Mucosa of descending colon (tissue), 3 donors: Measurements from ENCODE around the gene SKAP2. TPM values are rescaled to one million over a fixed set of nuclear protein-coding genes. Genes with fewer than 3 reads are reported as not detected.

Source experiments
- ATAC-seq: fragments of 200-7000 bp; cut with Tn5 transposase; one replicate; pipeline ENCODE4 v1.9.1; 2020; ENCODE audit warnings: mild to moderate bottlenecking, moderate library complexity
- DNase-seq, 3 donors: peaks; one replicate each; pipeline ENCODE4 v3.0.0-alpha.2; 2020
- H3K36me3 ChIP-seq: fragments of 200-600 bp; one replicate; pipeline ENCODE4 v1.8.0; 2021; ENCODE audit warnings: low read depth, mild to moderate bottlenecking
- H3K4me1 ChIP-seq: fragments of 200-600 bp; one replicate; pipeline ENCODE4 v1.8.0; 2021; ENCODE audit warnings: low read depth, mild to moderate bottlenecking
- H3K4me3 ChIP-seq: fragments of 200-600 bp; one replicate; pipeline ENCODE4 v1.8.0; 2021; ENCODE audit warnings: mild to moderate bottlenecking
- H3K9me3 ChIP-seq: fragments of 200-600 bp; one replicate; pipeline ENCODE4 v1.8.0; 2021; ENCODE audit warnings: mild to moderate bottlenecking
- intact Hi-C, 2 donors: fragments of 100-400 bp; cut with DNase I in 1 of 2; cut with micrococcal nuclease in 1 of 2; formaldehyde crosslinking; loops; one replicate each; pipeline versions ENCODE4 v1.11.0 to v1.11.1; 2022; cut with DNase I, micrococcal nuclease
- total RNA-seq, 3 donors: library from RNA; stranded (reverse); fragmentation: NEBNext Ultra II Directional in 2 of 3; extraction: Animal tissue kit (Norgen Biotek cat#: 25700) in 2 of 3; gene quantifications; one replicate each; pipeline versions ENCODE4 v1.2.1 to v1.2.4, GENCODE V29; 2021 to 2023
- TF ChIP-seq, protein P1 (sequence below): fragments of 200-600 bp; IDR thresholded peaks from one replicate; pipeline ENCODE4 v1.8.0; 2022; ENCODE audit warnings: antibody characterized with exemption, mild to moderate bottlenecking
- donor health status: DM: no; HTN: no; CAD: no; lungs with moderate emphysema.
- donor health status: DM: no; HTN: no; CAD: no.
- donor health status: DM: no; HTN: yes; CAD: no.

The SKAP2 gene
- total RNA-seq, 3 donors from 2014 or later = 36.5 to 51.7 (median 40.3) TPM

DNA sequence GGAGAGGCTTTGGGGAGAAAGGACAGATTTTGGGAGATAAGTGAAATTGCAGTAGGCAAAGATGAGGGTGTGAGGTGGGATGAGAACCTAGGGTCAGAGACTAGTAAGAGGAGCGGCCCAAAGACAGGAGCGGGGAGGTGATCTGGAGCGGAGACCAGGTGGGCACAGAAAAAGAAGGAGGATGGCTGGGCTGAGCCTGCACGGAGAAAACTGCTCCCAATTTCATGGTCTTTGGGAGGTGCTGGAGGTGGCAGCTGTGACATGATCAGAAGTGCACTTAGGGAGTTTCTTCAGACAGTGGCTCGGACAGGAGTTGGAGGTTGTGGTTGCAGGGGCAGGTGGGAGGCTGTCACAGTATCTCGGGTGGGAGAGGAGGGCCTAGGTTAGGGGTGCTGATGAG, 232.8 kb downstream of the SKAP2 start:
- TF ChIP-seq, protein P1, sequence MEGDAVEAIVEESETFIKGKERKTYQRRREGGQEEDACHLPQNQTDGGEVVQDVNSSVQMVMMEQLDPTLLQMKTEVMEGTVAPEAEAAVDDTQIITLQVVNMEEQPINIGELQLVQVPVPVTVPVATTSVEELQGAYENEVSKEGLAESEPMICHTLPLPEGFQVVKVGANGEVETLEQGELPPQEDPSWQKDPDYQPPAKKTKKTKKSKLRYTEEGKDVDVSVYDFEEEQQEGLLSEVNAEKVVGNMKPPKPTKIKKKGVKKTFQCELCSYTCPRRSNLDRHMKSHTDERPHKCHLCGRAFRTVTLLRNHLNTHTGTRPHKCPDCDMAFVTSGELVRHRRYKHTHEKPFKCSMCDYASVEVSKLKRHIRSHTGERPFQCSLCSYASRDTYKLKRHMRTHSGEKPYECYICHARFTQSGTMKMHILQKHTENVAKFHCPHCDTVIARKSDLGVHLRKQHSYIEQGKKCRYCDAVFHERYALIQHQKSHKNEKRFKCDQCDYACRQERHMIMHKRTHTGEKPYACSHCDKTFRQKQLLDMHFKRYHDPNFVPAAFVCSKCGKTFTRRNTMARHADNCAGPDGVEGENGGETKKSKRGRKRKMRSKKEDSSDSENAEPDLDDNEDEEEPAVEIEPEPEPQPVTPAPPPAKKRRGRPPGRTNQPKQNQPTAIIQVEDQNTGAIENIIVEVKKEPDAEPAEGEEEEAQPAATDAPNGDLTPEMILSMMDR = no peak
- Histone ChIP-seq H3K4me3 (no peak overlapping the region), H3K9me3 (no peaks in the 10 kb centered on the region), H3K36me3 (no peaks in the 10 kb centered on the region), H3K4me1 (no peaks in the 10 kb centered on the region)
- intact Hi-C loops = no loop called here
- DNase-seq (no peak), ATAC-seq (no peak)

DNA sequence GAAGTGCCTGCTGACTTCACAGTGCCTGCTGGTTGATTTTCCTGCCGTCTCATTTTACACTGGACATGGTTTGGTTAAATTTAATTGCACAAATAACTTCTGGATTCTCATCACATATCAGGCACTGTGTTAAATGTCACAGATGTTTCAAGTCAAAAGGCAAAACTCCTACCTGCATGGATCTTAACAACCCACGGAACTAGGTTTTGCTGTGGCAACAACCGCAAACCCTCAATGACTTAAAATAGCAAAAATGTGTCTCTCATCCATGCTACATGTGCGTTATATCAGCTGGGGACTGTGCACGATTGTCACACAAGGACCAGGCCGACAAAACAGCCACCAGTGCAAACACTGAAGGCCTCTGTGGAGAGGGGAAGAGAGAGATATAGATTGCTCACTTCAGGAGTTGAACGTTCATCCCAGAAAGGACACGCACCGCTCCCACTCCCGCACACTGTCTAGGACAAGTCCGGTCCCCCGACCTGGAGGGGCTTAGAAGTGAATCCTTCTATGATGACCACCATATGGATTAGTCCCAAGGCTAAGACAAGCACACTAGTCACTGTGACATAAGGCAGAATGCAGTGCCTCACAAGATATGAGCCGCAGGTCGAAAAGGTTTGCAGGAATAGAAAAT, 233.3 kb downstream of the SKAP2 start:
- H3K4me3 ChIP-seq = no peak overlapping the region
- no peak for ATAC-seq
- TF ChIP-seq, protein P1 = no peak
- DNase-seq = no peak
- no peaks in the 10 kb centered on the region for H3K4me1 ChIP-seq
- intact Hi-C loops = no loop called here
- no peaks in the 10 kb centered on the region for H3K9me3 ChIP-seq
- H3K36me3 ChIP-seq = no peaks in the 10 kb centered on the region

DNA sequence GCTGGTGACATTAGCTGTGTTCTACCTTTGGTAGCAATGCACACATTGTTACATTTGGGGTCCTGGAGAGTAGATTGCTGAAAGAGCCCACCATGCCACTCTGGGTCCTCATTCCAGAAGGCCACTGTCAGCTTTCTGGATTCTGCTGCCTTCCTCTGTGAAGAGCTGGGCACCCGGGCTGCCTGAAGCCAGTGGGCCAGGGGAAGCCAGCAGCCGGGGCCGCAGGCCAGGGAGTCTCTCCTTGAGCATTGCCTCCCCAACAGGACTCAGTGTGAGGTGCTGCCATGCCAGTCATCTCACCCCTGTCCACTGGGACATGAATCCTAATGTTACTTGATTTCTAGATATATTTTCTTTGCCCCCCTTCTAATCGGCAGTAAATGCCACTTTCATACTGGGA, 234.0 kb downstream of the SKAP2 start:
- TF ChIP-seq, protein P1 = no peak
- no peaks in the 10 kb centered on the region for H3K4me1 ChIP-seq
- no peak for DNase-seq
- no peaks in the 10 kb centered on the region for H3K9me3 ChIP-seq
- intact Hi-C loops = no loop called here
- H3K36me3 ChIP-seq = no peaks in the 10 kb centered on the region
- H3K4me3 ChIP-seq = no peak overlapping the region
- ATAC-seq = no peak

DNA sequence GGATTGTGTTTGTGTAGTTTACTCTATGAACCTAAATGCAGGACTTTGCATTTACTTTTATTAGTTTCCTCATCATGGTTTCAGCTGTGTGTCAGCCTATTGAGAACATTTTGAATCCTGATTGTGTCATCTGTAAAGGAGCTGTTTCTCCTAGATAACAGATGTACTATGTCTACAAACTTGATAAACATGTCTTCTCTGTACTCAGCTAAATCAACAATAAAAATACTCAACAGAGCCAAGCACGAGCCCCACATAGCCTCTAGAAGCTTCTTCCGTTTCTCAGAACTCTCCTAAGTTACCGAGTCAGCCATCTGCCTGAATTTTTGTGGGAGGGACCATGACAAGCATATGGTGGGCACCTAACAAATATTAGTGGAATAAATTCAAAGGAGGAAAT, 234.7 kb downstream of the SKAP2 start:
- ATAC-seq = no peak
- H3K4me1 ChIP-seq = no peaks in the 10 kb centered on the region
- no peak for DNase-seq
- H3K36me3 ChIP-seq = no peaks in the 10 kb centered on the region
- intact Hi-C loops = no loop called here
- TF ChIP-seq, protein P1 = no peak
- H3K4me3 ChIP-seq = no peak overlapping the region
- no peaks in the 10 kb centered on the region for H3K9me3 ChIP-seq

DNA sequence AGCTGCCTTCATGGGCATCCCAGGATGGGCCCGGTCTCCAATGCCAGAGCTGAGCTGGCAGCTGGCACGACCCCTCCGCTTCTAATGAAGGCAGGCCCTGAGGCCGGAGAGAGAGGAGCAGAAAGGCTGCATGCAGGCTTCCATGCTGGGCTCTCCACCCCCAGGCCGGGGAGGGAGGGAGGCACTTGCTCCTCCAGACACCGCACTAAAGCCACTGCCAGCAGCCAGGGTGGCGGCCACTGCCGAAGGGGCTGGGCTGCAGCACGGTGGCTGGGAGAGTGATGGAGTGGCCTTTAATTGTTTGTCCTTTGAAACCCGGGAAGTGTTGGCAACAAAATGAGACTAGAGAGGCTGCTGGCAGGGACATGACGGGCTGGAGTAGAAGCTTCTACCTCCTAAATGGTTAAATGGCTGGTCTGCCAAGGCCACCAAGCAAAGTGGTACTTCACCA, 236.5 kb downstream of the SKAP2 start:
- Histone ChIP-seq H3K9me3 (no peaks in the 10 kb centered on the region), H3K4me3 (no peak overlapping the region), H3K4me1 (no peaks in the 10 kb centered on the region), H3K36me3 (no peaks in the 10 kb centered on the region)
- TF ChIP-seq, protein P1 = no peak
- no peak for DNase-seq
- ATAC-seq = no peak
- intact Hi-C loops = no loop called here

DNA sequence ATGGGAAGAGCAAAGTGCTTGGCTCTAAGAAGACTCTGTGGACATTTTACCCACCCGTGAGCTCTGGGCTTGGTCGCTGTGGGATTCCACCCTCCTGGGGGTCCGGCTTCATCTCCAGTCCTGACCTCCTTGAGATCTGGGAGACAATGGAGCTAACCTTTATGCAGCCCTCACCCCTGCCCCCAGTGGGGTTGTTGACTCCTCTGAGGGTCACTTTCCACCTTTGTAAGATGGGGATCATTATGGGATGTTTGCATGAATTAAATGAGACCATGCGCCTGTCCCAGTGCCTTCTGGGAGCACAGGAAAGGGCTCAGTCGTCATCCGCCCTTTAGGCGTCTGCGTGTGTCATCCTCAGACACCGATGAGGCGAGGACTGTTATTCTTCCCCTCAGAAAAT, 237.2 kb downstream of the SKAP2 start:
- DNase-seq = no peak
- Histone ChIP-seq H3K36me3 (no peaks in the 10 kb centered on the region), H3K9me3 (no peaks in the 10 kb centered on the region), H3K4me3 (no peak overlapping the region), H3K4me1 (no peaks in the 10 kb centered on the region)
- intact Hi-C loops = no loop called here
- TF ChIP-seq, protein P1 = no peak
- ATAC-seq = no peak
